Muscle layer of colon (tissue), 2 donors: ENCODE results near the gene KREMEN2.

Experiments
- H3K27ac ChIP-seq: one replicate; pipeline ENCODE4 v1.7.0; 2013; ENCODE audit warnings: low read depth, mild to moderate bottlenecking, low read length, moderate library complexity
- H3K27me3 ChIP-seq, 2 donors: one replicate each; pipeline ENCODE4 v1.7.0; 2013; ENCODE audit warnings: low read length in 2 of 2, mild to moderate bottlenecking in 2 of 2; ENCODE audit not compliant: insufficient read depth in 2 of 2, control insufficient read depth in 1 of 2
- H3K36me3 ChIP-seq: one replicate; pipeline ENCODE4 v1.7.0; 2013; ENCODE audit warnings: mild to moderate bottlenecking, low read length; ENCODE audit not compliant: insufficient read depth
- H3K4me1 ChIP-seq: one replicate; pipeline ENCODE4 v1.7.0; 2013; ENCODE audit warnings: mild to moderate bottlenecking, low read length; ENCODE audit not compliant: insufficient read depth
- H3K4me3 ChIP-seq, 2 donors: one replicate each; pipeline ENCODE4 v1.7.0; 2013; ENCODE audit warnings: low read length in 2 of 2, low read depth in 1 of 2, mild to moderate bottlenecking in 1 of 2, moderate library complexity in 1 of 2
- H3K9ac ChIP-seq: one replicate; pipeline ENCODE4 v1.7.0; 2013; ENCODE audit warnings: low read length
- H3K9me3 ChIP-seq: one replicate; pipeline ENCODE4 v1.7.0; 2013; ENCODE audit warnings: mild to moderate bottlenecking, low read length
- donor health status: abdominal sarcoma.
- donor health status: Adenocarcinoma of cecum.

KREMEN2 gene

DNA sequence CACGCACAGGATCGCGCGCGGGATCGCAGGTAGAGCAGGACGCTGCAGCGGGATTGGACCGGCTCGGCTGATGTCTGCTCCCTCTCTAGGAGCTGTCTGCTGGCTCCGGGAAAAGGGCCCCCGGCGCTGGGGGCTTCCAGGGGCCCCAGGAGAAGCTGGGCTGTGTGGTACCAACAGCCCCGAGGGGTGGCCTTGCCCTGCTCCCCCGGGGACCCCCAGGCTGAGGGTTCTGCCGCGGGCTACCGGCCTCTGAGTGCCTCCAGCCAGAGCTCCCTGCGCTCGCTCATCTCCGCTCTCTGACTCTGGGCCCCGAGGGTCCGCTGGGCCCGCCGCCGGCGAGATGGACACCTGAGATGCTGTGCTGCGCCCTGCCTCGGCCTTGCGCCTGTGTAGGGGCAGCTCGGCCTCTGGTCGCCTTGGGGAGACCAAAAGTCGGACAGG, 3.7 kb downstream of the KREMEN2 start:
- Histone ChIP-seq H3K9ac (no peak overlapping the region), H3K36me3 (no peaks in the 10 kb centered on the region), H3K27ac (no peak overlapping the region), H3K27me3 (peaks cover 44 to 83% of the 10 kb centered on the region in 2 donors), H3K4me3 (no peak overlapping the region), H3K4me1 (peaks cover 16% of the 10 kb centered on the region), H3K9me3 (no peaks in the 10 kb centered on the region)

GRCh38 chr16:2968368-2968737, 4.3 kb downstream of the KREMEN2 start:
- no peaks in the 10 kb centered on the region for H3K9me3 ChIP-seq
- H3K9ac ChIP-seq = no peak overlapping the region
- H3K4me1 ChIP-seq = peaks cover 16% of the 10 kb centered on the region
- peak overlapping the region; percentile 55 to 59 for H3K4me3 ChIP-seq
- H3K36me3 ChIP-seq = no peaks in the 10 kb centered on the region
- peaks cover 42 to 77% of the 10 kb centered on the region in 2 donors for H3K27me3 ChIP-seq
- H3K27ac ChIP-seq = no peak overlapping the region

DNA sequence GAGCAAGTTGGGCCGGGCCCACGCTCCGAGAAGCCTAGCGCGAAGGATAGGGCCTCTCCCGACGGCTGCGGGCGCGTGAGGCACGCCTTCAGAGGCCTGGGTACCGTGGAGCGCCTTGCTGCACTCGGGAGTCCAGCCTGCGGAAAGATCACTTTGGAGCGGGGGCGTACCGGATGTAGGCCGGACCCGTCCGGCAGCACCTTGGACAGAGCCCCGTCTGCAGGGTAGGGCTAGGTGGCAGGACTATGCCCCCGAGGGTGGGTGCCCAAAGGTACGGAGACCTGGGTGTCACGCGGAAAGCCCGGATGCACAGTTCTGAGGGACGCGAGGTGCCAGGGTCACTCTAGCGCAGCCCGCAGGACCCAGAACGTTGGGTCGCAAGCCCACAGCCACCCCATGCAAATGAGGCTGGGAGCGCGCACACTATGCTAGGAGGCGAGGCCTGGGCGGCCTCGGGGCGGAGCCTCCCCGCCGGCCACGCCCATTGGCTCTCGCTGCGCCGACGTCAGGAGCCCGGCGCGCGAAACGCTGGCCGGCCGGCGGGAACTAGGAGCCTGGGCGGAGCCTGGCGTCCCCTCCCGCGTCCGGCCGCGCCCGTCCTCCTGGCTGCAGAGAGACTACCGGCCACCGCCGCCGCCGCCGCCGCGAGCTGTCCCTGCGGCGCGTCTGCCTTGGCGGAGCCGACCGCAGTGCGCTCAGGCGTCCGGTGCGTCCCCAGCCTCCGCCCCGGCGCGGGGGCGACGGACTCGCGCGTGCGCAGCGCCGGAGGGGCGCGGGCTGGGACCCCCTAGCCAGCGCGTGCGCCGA, 4.9 kb downstream of the KREMEN2 start, which contains the start of gene PAQR4:
Gene PAQR4 (plus strand): TSS at position 611 of the 807 bp plus-strand sequence. CDS start 327 bp downstream, outside the sequence.
- H3K36me3 ChIP-seq = no peaks in the 10 kb centered on the region
- H3K27ac ChIP-seq = no peak within 1 kb of the TSS
- H3K4me1 ChIP-seq = peaks cover 16% of the 10 kb centered on the region
- H3K4me3 ChIP-seq = peak within 1 kb of the TSS; percentile 55 to 59
- H3K27me3 ChIP-seq = peaks cover 37 to 71% of the 10 kb centered on the region in 2 donors
- no peak within 1 kb of the TSS for H3K9ac ChIP-seq
- H3K9me3 ChIP-seq = no peaks in the 10 kb centered on the region

- Histone ChIP-seq H3K36me3 (no peaks in the 10 kb centered on the region), H3K27ac (no peak overlapping the region), H3K4me1 (peaks cover 9% of the 10 kb centered on the region), H3K9ac (no peak overlapping the region), H3K4me3 (peak overlapping the region; percentile 55 to 59), H3K9me3 (no peaks in the 10 kb centered on the region), H3K27me3 (peaks cover 29 to 62% of the 10 kb centered on the region in 2 donors)
Observed at GRCh38 chr16:2969545-2970521, 5.8 kb downstream of the KREMEN2 start.

GRCh38 chr16:2970563-2970962, 6.5 kb downstream of the KREMEN2 start:
- Histone ChIP-seq H3K27ac (no peak overlapping the region), H3K9ac (no peak overlapping the region)

GRCh38 chr16:2971134-2971984, 7.3 kb downstream of the KREMEN2 start:
- H3K4me1 ChIP-seq = peaks cover 9% of the 10 kb centered on the region
- peaks cover 15 to 50% of the 10 kb centered on the region in 2 donors for H3K27me3 ChIP-seq
- H3K36me3 ChIP-seq = no peaks in the 10 kb centered on the region
- H3K27ac ChIP-seq = no peak overlapping the region
- no peaks in the 10 kb centered on the region for H3K9me3 ChIP-seq
- H3K4me3 ChIP-seq = no peak overlapping the region
- no peak overlapping the region for H3K9ac ChIP-seq

More at GRCh38 chr16:2970563-2970962, 6.5 kb downstream of the KREMEN2 start:
- H3K27me3 ChIP-seq = peaks cover 23 to 55% of the 10 kb centered on the region in 2 donors
- H3K4me3 ChIP-seq = no peak overlapping the region
- H3K4me1 ChIP-seq = peaks cover 9% of the 10 kb centered on the region
- no peaks in the 10 kb centered on the region for H3K9me3 ChIP-seq
- H3K36me3 ChIP-seq = no peaks in the 10 kb centered on the region

GRCh38 chr16:2971985-2972784, 8.1 kb downstream of the KREMEN2 start:
- H3K4me1 ChIP-seq = peaks cover 9% of the 10 kb centered on the region
- H3K9ac ChIP-seq = no peak overlapping the region
- H3K27ac ChIP-seq = no peak overlapping the region
- no peaks in the 10 kb centered on the region for H3K9me3 ChIP-seq
- H3K4me3 ChIP-seq = no peak overlapping the region
- H3K27me3 ChIP-seq = peaks cover 15 to 42% of the 10 kb centered on the region in 2 donors
- H3K36me3 ChIP-seq = no peaks in the 10 kb centered on the region

GRCh38 chr16:2973093-2973492, 9.0 kb downstream of the KREMEN2 start:
- H3K4me1 ChIP-seq = peaks cover 9% of the 10 kb centered on the region

DNA sequence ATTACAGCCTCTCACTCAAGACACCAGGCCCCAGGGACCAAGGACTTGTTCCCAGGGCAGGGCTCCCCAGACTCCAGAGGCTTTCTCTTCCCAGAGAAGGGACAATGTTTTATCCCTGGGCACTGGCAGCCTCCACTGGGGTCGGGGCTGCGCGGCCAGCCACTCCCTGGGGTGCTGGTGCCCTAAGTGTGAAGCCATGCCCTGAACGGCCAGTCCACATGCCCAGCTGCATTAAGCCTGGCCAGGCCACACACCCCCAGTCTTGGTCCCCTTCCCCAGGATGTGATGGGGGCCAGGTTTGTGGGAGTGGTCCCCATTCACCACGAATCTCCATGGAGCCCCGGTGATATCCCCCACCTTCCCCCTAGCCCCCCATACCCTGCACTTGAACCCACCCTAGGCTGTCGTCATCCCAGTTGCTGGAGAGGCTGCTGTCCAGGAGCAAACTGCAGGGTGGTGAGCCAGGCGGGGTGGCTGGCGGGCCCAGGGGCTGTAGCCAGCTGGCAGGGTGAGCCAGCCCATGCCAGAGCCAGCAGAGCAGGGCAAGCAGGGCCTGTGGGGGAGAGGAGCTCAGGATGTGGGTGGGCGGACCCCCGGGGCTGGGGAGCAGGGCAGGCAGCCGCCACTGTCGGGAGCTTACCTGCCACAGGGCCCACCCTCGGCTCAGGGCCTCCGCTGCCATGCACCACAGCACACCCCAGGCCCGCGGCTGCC, 9.7 kb downstream of the KREMEN2 start:
- no peak overlapping the region for H3K4me3 ChIP-seq
- H3K9me3 ChIP-seq = no peaks in the 10 kb centered on the region
- H3K36me3 ChIP-seq = no peaks in the 10 kb centered on the region
- H3K27me3 ChIP-seq = peaks cover under 1 to 33% of the 10 kb centered on the region in 2 donors
- H3K4me1 ChIP-seq = peaks cover 2% of the 10 kb centered on the region
- no peak overlapping the region for H3K9ac ChIP-seq
- no peak overlapping the region for H3K27ac ChIP-seq

More at GRCh38 chr16:2973093-2973492, 9.0 kb downstream of the KREMEN2 start:
- H3K27ac ChIP-seq = no peak overlapping the region
- no peak overlapping the region for H3K4me3 ChIP-seq
- peaks cover 8 to 39% of the 10 kb centered on the region in 2 donors for H3K27me3 ChIP-seq
- H3K36me3 ChIP-seq = no peaks in the 10 kb centered on the region
- no peaks in the 10 kb centered on the region for H3K9me3 ChIP-seq
- no peak overlapping the region for H3K9ac ChIP-seq
